ENCODE results near the gene CPT1A. TPM values are rescaled to one million over a fixed set of nuclear protein-coding genes. Genes with fewer than 3 reads are reported as not detected.

The CPT1A gene
- total RNA-seq, 1 experiment from 2014 or later, result 21.8 TPM

- DNase-seq (ENCODE audit: low spot score), result no peak
Observed at GRCh38 chr11:68798221-68798813, 43.4 kb downstream of the CPT1A start.

GRCh38 chr11:68796801-68797200 lies 44.9 kb downstream of the CPT1A start:
- no peak for DNase-seq (ENCODE audit: low spot score)

GRCh38 chr11:68792400-68792966 lies 49.2 kb downstream of the CPT1A start:
- no peak for DNase-seq (ENCODE audit: low spot score)

GRCh38 chr11:68784653-68785052 lies 57.1 kb downstream of the CPT1A start:
- no peak for DNase-seq (ENCODE audit: low spot score)

GRCh38 chr11:68783216-68783821 lies 58.4 kb downstream of the CPT1A start:
- DNase-seq (ENCODE audit: low spot score), result no peak

- DNase-seq (ENCODE audit: low spot score), result no peak
Observed at GRCh38 chr11:68782711-68783110, 59.0 kb downstream of the CPT1A start.

GRCh38 chr11:68780829-68781228 lies 60.9 kb downstream of the CPT1A start:
- no peak for DNase-seq (ENCODE audit: low spot score)

GRCh38 chr11:68778205-68778604 lies 63.5 kb downstream of the CPT1A start:
- no peak for DNase-seq (ENCODE audit: low spot score)

- DNase-seq (ENCODE audit: low spot score), result no peak
Observed at GRCh38 chr11:68776442-68777235, 65.1 kb downstream of the CPT1A start.

GRCh38 chr11:68775951-68776388 lies 65.7 kb downstream of the CPT1A start:
- DNase-seq (ENCODE audit: low spot score), result no peak

- DNase-seq (ENCODE audit: low spot score), result no peak
Observed at GRCh38 chr11:68774194-68774585, 67.5 kb downstream of the CPT1A start.

- DNase-seq (ENCODE audit: low spot score), result no peak
Observed at GRCh38 chr11:68773521-68774193, 68.1 kb downstream of the CPT1A start.

- DNase-seq (ENCODE audit: low spot score), result no peak
Observed at GRCh38 chr11:68772936-68773335, 68.8 kb downstream of the CPT1A start.

- DNase-seq (ENCODE audit: low spot score), result no peak
Observed at GRCh38 chr11:68770781-68771180, 70.9 kb downstream of the CPT1A start.

- no peak for DNase-seq (ENCODE audit: low spot score)
Observed at GRCh38 chr11:68767672-68768071, 74.0 kb downstream of the CPT1A start.

- no peak for DNase-seq (ENCODE audit: low spot score)
Observed at GRCh38 chr11:68766786-68767185, 74.9 kb downstream of the CPT1A start.

- no peak for DNase-seq (ENCODE audit: low spot score)
Observed at GRCh38 chr11:68764746-68765145, 77.0 kb downstream of the CPT1A start.

GRCh38 chr11:68763926-68764657 lies 77.6 kb downstream of the CPT1A start:
- DNase-seq (ENCODE audit: low spot score), result no peak

GRCh38 chr11:68763181-68763721 lies 78.5 kb downstream of the CPT1A start:
- no peak for DNase-seq (ENCODE audit: low spot score)

GRCh38 chr11:68762481-68762880 lies 79.2 kb downstream of the CPT1A start:
- DNase-seq (ENCODE audit: low spot score), result no peak

- DNase-seq (ENCODE audit: low spot score), result no peak
Observed at GRCh38 chr11:68761801-68762200, 79.9 kb downstream of the CPT1A start.
